Vagina (tissue), 2 donors: ENCODE data around the gene PRUNE1. TPM values are rescaled to one million over a fixed set of nuclear protein-coding genes. Genes with fewer than 3 reads are reported as not detected.

Experiments
- DNase-seq, 2 donors: peaks; one replicate each; pipeline ENCODE4 v3.0.0-alpha.2; 2017; ENCODE audit errors: extremely low spot score in 2 of 2
- H3K27ac ChIP-seq: fragments of 200-600 bp; sonication (generic); one replicate; pipeline ENCODE4 v1.5.1; 2019
- H3K27me3 ChIP-seq: fragments of 200-600 bp; sonication (generic); one replicate; pipeline ENCODE4 v1.5.1; 2019
- H3K36me3 ChIP-seq, 2 donors: fragments of 200-600 bp; sonication (generic); one replicate each; pipeline ENCODE4 v1.5.1; 2017 to 2019
- H3K4me1 ChIP-seq: fragments of 200-600 bp; sonication (generic); one replicate; pipeline ENCODE4 v1.5.1; 2019
- H3K4me3 ChIP-seq, 2 donors: fragments of 200-600 bp; sonication (generic); 1 replicate in 1 of 2; 2 replicates in 1 of 2; pipeline ENCODE4 v1.5.1; 2016 to 2019
- H3K9me3 ChIP-seq: fragments of 200-600 bp; sonication (generic); one replicate; pipeline ENCODE4 v1.5.1; 2019
- CTCF ChIP-seq, 3 experiments: fragments of 450-650 bp in 2 of 3; fragments of 200-600 bp in 1 of 3; sonication (generic) in 1 of 3; IDR thresholded peaks; one replicate each; pipeline ENCODE4 v1.5.1; 2017 to 2019; ENCODE audit warnings: antibody characterized with exemption in 3 of 3, mild to moderate bottlenecking in 2 of 3, moderate library complexity in 2 of 3
- POLR2A ChIP-seq, 2 donors: fragments of 450-650 bp; IDR thresholded peaks; one replicate each; pipeline ENCODE4 v1.6.1; 2017; ENCODE audit warnings: antibody characterized with exemption in 2 of 2, mild to moderate bottlenecking in 2 of 2, moderate library complexity in 2 of 2
- POLR2AphosphoS5 ChIP-seq, 2 donors: sonication (generic); formaldehyde crosslinking; IDR thresholded peaks; one replicate each; pipeline ENCODE4 v1.9.0; 2017; ENCODE audit warnings: antibody characterized with exemption in 2 of 2, mild to moderate bottlenecking in 2 of 2, low read depth in 1 of 2; ENCODE audit not compliant: insufficient read depth in 1 of 2
- intact Hi-C: fragments of 100-400 bp; cut with DNase I; formaldehyde crosslinking; loops from one replicate; pipeline ENCODE4 v1.15.1; 2023
- total RNA-seq: library from RNA; depleted of rRNA; stranded (reverse); fragments of >200 nt; gene quantifications from one replicate; pipeline ENCODE4 v1.2.3, GENCODE V29; 2016

PRUNE1 gene
- total RNA-seq, 1 donor from 2014 or later = 25.5 TPM

- Histone ChIP-seq H3K27me3 (no peaks in the 10 kb centered on the region), H3K36me3 (peaks cover 0 to 9% of the 10 kb centered on the region in 2 donors), H3K4me1 (peaks cover 29% of the 10 kb centered on the region), H3K4me3 (no peak overlapping the region), H3K27ac (no peak overlapping the region), H3K9me3 (no peaks in the 10 kb centered on the region)
- no peak for DNase-seq
- TF ChIP-seq POLR2A (IDR thresholded peaks at IDR 0.05) = no peak
- no peak for TF ChIP-seq CTCF (IDR thresholded peaks at IDR 0.05)
- no peak for TF ChIP-seq POLR2AphosphoS5 (IDR thresholded peaks at IDR 0.05; ENCODE audit: insufficient read depth in 1 of 2, low read depth in 1 of 2)
- intact Hi-C loops = no loop called here
Observed at GRCh38 chr1:151013518-151013917, 5.3 kb downstream of the PRUNE1 start.

GRCh38 chr1:151024540-151025146 is 16.4 kb downstream of the PRUNE1 start:
- peaks cover 0 to 32% of the 10 kb centered on the region in 2 donors for H3K36me3 ChIP-seq
- no peak for DNase-seq
- TF ChIP-seq POLR2AphosphoS5 (IDR thresholded peaks at IDR 0.05; ENCODE audit: insufficient read depth in 1 of 2, low read depth in 1 of 2) (no peak), CTCF (IDR thresholded peaks at IDR 0.05) (peak; percentile 23 to 70 (median 68)), POLR2A (IDR thresholded peaks at IDR 0.05) (no peak)

GRCh38 chr1:151026460-151026859 is 18.2 kb downstream of the PRUNE1 start:
- H3K4me1 ChIP-seq = peaks cover 9% of the 10 kb centered on the region
- no peak overlapping the region for H3K27ac ChIP-seq
- TF ChIP-seq POLR2A (IDR thresholded peaks at IDR 0.05) (no peak), POLR2AphosphoS5 (IDR thresholded peaks at IDR 0.05; ENCODE audit: insufficient read depth in 1 of 2, low read depth in 1 of 2) (no peak)
- H3K4me3 ChIP-seq = no peak overlapping the region
- H3K27me3 ChIP-seq = no peaks in the 10 kb centered on the region
- peaks cover 0 to 43% of the 10 kb centered on the region in 2 donors for H3K36me3 ChIP-seq
- H3K9me3 ChIP-seq = no peaks in the 10 kb centered on the region
- no peak for DNase-seq
- intact Hi-C loops = loop anchor here (5.0 kb wide), 1 partner anchor 131 kb away; the partner anchor contains the start of gene TNFAIP8L2

More at GRCh38 chr1:151024540-151025146, 16.4 kb downstream of the PRUNE1 start:
- no peak overlapping the region for H3K4me3 ChIP-seq
- no peaks in the 10 kb centered on the region for H3K9me3 ChIP-seq
- H3K27ac ChIP-seq = peak overlapping the region; percentile 23
- no peaks in the 10 kb centered on the region for H3K27me3 ChIP-seq
- peaks cover 9% of the 10 kb centered on the region for H3K4me1 ChIP-seq
- intact Hi-C loops = loop anchor here (5.0 kb wide), 1 partner anchor 133 kb away; the partner anchor contains the start of gene TNFAIP8L2

GRCh38 chr1:151032164-151032563 is 23.9 kb downstream of the PRUNE1 start:
- Histone ChIP-seq H3K4me3 (no peak overlapping the region), H3K9me3 (no peaks in the 10 kb centered on the region), H3K27ac (no peak overlapping the region), H3K36me3 (peaks cover 0 to 42% of the 10 kb centered on the region in 2 donors), H3K27me3 (no peaks in the 10 kb centered on the region), H3K4me1 (no peaks in the 10 kb centered on the region)
- no peak for TF ChIP-seq POLR2AphosphoS5 (IDR thresholded peaks at IDR 0.05; ENCODE audit: insufficient read depth in 1 of 2, low read depth in 1 of 2)
- no peak for TF ChIP-seq CTCF (IDR thresholded peaks at IDR 0.05)
- TF ChIP-seq POLR2A (IDR thresholded peaks at IDR 0.05) = no peak
- intact Hi-C loops = no loop called here
- no peak for DNase-seq

GRCh38 chr1:151035167-151035566 is 26.9 kb downstream of the PRUNE1 start:
- Histone ChIP-seq H3K27ac (no peak overlapping the region), H3K4me1 (no peaks in the 10 kb centered on the region), H3K27me3 (no peaks in the 10 kb centered on the region), H3K9me3 (no peaks in the 10 kb centered on the region), H3K4me3 (no peak overlapping the region), H3K36me3 (peaks cover 0 to 33% of the 10 kb centered on the region in 2 donors)
- intact Hi-C loops = no loop called here
- no peak for DNase-seq
- no peak for TF ChIP-seq POLR2AphosphoS5 (IDR thresholded peaks at IDR 0.05; ENCODE audit: insufficient read depth in 1 of 2, low read depth in 1 of 2)
- no peak for TF ChIP-seq CTCF (IDR thresholded peaks at IDR 0.05)
- no peak for TF ChIP-seq POLR2A (IDR thresholded peaks at IDR 0.05)
